K562 (cell line): ENCODE measurements around the gene VPS37D. TPM values are rescaled to one million over a fixed set of nuclear protein-coding genes. Genes with fewer than 3 reads are reported as not detected.

Experiments used
- BRD9 ChIP-seq: fragments of 450-650 bp; IDR thresholded peaks from 2 replicates; pipeline ENCODE4 v1.6.1; 2018; ENCODE audit warnings: low read depth; ENCODE audit not compliant: partially characterized antibody
- CC2D1A ChIP-seq: fragments of 450-650 bp; IDR thresholded peaks from 2 replicates; pipeline ENCODE4 v1.6.1; 2017; ENCODE audit warnings: mild to moderate bottlenecking
- ESRRB ChIP-seq: fragments of 250-450 bp; sonication (Bioruptor Pico); IDR thresholded peaks from 2 replicates; pipeline ENCODE4 v1.5.0; 2020; ENCODE audit warnings: mild to moderate bottlenecking, moderate library complexity, borderline replicate concordance
- MCM2 ChIP-seq: fragments of 450-650 bp; IDR thresholded peaks from 2 replicates; pipeline ENCODE4 v1.6.1; 2017; ENCODE audit warnings: low read depth, mild to moderate bottlenecking
- MCM7 ChIP-seq, 2 experiments: fragments of 450-650 bp; IDR thresholded peaks; 2 replicates each; pipeline ENCODE4 v1.6.1; 2016 to 2018
- MNT ChIP-seq, 2 experiments: fragments of 450-650 bp; conservative IDR thresholded peaks; 2 replicates each; pipeline ENCODE4 v1.6.1; 2017; ENCODE audit warnings: mild to moderate bottlenecking in 2 of 2, moderate library complexity in 2 of 2
- NCOA4 ChIP-seq: fragments of 450-650 bp; IDR thresholded peaks from 2 replicates; pipeline ENCODE4 v1.6.1; 2018; ENCODE audit warnings: mild to moderate bottlenecking; ENCODE audit not compliant: partially characterized antibody
- NFIC ChIP-seq: fragments of 450-650 bp; IDR thresholded peaks from 2 replicates; pipeline ENCODE4 v1.6.1; 2017; ENCODE audit warnings: mild to moderate bottlenecking, inconsistent platforms
- PRDM10 ChIP-seq: fragments of 450-650 bp; IDR thresholded peaks from 2 replicates; pipeline ENCODE4 v1.6.1; 2018; ENCODE audit not compliant: partially characterized antibody
- PURB ChIP-seq: sonication (generic); formaldehyde crosslinking; IDR thresholded peaks from 2 replicates; pipeline ENCODE4 v1.9.0; 2021; ENCODE audit warnings: low read depth, mild to moderate bottlenecking, missing genetic modification reagents
- SIN3A ChIP-seq, 2 experiments: fragments of 150-350 bp in 1 of 2; IDR thresholded peaks; 2 replicates each; pipeline ENCODE4 v1.6.1; 2011 to 2016; ENCODE audit warnings: borderline replicate concordance in 2 of 2, low read depth in 2 of 2, low read length in 2 of 2, mild to moderate bottlenecking in 2 of 2, moderate library complexity in 2 of 2; ENCODE audit not compliant: control insufficient read depth in 1 of 2
- SMAD3 ChIP-seq: fragments of 450-650 bp; formaldehyde crosslinking; conservative IDR thresholded peaks from 2 replicates; pipeline ENCODE4 v1.4.0; 2020; ENCODE audit warnings: mild to moderate bottlenecking
- SMARCA5 ChIP-seq: fragments of 450-650 bp; IDR thresholded peaks from 2 replicates; pipeline ENCODE4 v1.6.1; 2016
- SREBF1 ChIP-seq: fragments of 150-350 bp; IDR thresholded peaks from 2 replicates; pipeline ENCODE4 v1.6.1; 2014; ENCODE audit warnings: antibody characterized with exemption, low read depth, low read length, borderline replicate concordance
- TBP ChIP-seq: optimal IDR thresholded peaks from 2 replicates; pipeline ENCODE3; 2011; ENCODE audit warnings: low read depth, low read length, improper control_type of control experiment
- ZBED1 ChIP-seq: IDR thresholded peaks from 2 replicates; pipeline ENCODE4 v1.6.1; 2014
- ZEB2 ChIP-seq: fragments of 450-650 bp; IDR thresholded peaks from 2 replicates; pipeline ENCODE4 v1.6.1; 2016
- ZNF3 ChIP-seq: fragments of 250-450 bp; sonication (Bioruptor Pico); IDR thresholded peaks from 2 replicates; pipeline ENCODE4 v1.5.0; 2021; ENCODE audit warnings: mild to moderate bottlenecking, moderate library complexity
- ZNF395 ChIP-seq: fragments of 200-800 bp; sonication (Bioruptor generic); IDR thresholded peaks from 2 replicates; pipeline ENCODE4 v1.6.1; 2017; ENCODE audit warnings: missing genetic modification characterization, missing compliant biosample characterization
- ZNF785 ChIP-seq: fragments of 250-450 bp; sonication (Bioruptor Pico); IDR thresholded peaks from 2 replicates; pipeline ENCODE4 v1.4.0; 2020; ENCODE audit warnings: mild to moderate bottlenecking
- ZZZ3 ChIP-seq: fragments of 450-650 bp; IDR thresholded peaks from 2 replicates; pipeline ENCODE4 v1.6.1; 2016; ENCODE audit warnings: antibody characterized with exemption, mild to moderate bottlenecking, moderate library complexity
- polyA plus RNA-seq, 8 experiments: library from polyadenylated mRNA; depleted of rRNA in 4 of 8; stranded (reverse) in 5 of 8; unstranded in 3 of 8; fragments of >200 nt; fragmentation: Nextera tagmentation in 2 of 8; fragmentation: Illumina TruSeq in 1 of 8; extraction: Ambion mirVana in 2 of 8; extraction: Trizol in 1 of 8; gene quantifications; 2 replicates each; pipeline versions ENCODE4 v1.2.1 to v1.2.3, GENCODE V29; 2011 to 2014; ENCODE audit warnings: inconsistent platforms in 1 of 8, missing spikeins in 1 of 8
- total RNA-seq, 7 experiments: library from RNA; depleted of rRNA in 6 of 7; stranded (reverse); fragments of >200 nt in 6 of 7; fragmentation: Illumina TruSeq in 2 of 7; extraction: Trizol in 2 of 7; gene quantifications; 2 replicates each; pipeline versions ENCODE4 v1.2.1 to v1.2.3, GENCODE V29; 2011 to 2021; ENCODE audit warnings: low replicate concordance in 1 of 7

The VPS37D gene
- total and polyA plus RNA-seq, 9 of the 15 experiments (the other 6 are each of a cell fraction or from before 2014, with no cell fraction given): 0.25 to 2.3 (median 1.0) TPM; not detected in 3

- TF ChIP-seq MNT (conservative IDR thresholded peaks at IDR 0.05) (peak in 1 of 2 experiments; percentile 37; a peak in 2 of 4 replicates), SMAD3 (CRISPR knock-in tag) (no peak), TBP (no peak), BRD9 (no peak), ZNF785 (CRISPR knock-in tag) (no peak), ZZZ3 (no peak), MCM2 (no peak), NFIC (no peak), ZNF395 (CRISPR knock-in tag) (no peak), ZEB2 (peak; percentile 77), SMARCA5 (no peak), ZNF3 (no peak), SIN3A (IDR thresholded peaks at IDR 0.05; ENCODE audit: borderline replicate concordance in 2 of 2, control insufficient read depth in 1 of 2, low read depth in 2 of 2, low read length in 2 of 2) (peak; percentile 45 to 59; a peak in 1 of 4 replicates), PRDM10 (no peak), ESRRB (CRISPR knock-in tag) (no peak), ZBED1 (no peak; the same call in 1 of the 2 replicates), PURB (CRISPR knock-in tag) (no peak), CC2D1A (no peak), NCOA4 (no peak), MCM7 (IDR thresholded peaks at IDR 0.05) (no peak), SREBF1 (no peak)
These were observed 51.5 kb downstream of the VPS37D start, which contains the start of gene STX1A (continued) for GRCh38 chr7:73718905-73719805.
